GM12874 (cell line): ENCODE results near the gene COL20A1.

ENCODE experiments used
- TF ChIP-seq, protein P1 (sequence below): IDR thresholded peaks from 2 replicates; pipeline ENCODE4 v1.5.1; 2011; ENCODE audit warnings: low read depth, mild to moderate bottlenecking, control low read depth, low read length, moderate library complexity; ENCODE audit not compliant: insufficient read depth

Gene COL20A1

DNA sequence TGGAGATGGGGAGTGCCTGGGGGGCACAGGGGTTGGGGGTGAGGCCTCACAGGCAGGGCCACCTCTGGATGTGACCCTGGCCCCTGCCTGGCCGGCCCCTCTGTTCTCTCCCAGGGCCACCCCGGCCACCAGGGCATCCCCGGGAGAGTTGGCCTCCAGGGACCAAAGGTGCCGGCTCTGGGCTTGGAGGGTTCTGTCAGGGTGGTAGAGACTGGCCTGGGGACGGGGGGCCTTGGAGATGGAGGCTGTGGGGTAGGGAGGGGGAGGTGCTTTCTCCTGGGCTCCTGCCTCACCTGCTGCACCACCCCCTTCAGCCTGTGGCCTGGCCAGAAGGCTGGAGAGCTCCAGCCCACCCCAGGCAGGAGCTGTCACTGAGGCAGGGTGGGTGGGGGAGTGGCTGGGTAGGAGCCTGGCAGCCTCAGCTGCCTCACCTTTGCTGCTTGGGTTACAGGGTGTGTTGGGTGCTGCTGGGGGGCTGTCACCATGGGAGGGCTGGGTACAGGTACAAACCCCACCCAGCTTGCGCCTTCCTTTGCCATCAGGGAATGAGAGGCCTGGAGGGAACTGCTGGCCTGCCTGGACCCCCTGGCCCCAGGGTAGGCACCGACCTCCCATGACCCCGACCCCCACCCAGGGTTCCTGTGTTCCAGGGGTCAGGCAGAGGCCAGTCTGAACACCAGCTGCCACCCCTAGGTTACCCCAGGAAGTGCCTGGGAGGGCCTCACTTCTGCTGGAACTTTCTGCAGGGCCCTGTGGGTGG is 32.7 kb downstream of the COL20A1 start:
- TF ChIP-seq, protein P1, sequence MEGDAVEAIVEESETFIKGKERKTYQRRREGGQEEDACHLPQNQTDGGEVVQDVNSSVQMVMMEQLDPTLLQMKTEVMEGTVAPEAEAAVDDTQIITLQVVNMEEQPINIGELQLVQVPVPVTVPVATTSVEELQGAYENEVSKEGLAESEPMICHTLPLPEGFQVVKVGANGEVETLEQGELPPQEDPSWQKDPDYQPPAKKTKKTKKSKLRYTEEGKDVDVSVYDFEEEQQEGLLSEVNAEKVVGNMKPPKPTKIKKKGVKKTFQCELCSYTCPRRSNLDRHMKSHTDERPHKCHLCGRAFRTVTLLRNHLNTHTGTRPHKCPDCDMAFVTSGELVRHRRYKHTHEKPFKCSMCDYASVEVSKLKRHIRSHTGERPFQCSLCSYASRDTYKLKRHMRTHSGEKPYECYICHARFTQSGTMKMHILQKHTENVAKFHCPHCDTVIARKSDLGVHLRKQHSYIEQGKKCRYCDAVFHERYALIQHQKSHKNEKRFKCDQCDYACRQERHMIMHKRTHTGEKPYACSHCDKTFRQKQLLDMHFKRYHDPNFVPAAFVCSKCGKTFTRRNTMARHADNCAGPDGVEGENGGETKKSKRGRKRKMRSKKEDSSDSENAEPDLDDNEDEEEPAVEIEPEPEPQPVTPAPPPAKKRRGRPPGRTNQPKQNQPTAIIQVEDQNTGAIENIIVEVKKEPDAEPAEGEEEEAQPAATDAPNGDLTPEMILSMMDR: no peak

DNA sequence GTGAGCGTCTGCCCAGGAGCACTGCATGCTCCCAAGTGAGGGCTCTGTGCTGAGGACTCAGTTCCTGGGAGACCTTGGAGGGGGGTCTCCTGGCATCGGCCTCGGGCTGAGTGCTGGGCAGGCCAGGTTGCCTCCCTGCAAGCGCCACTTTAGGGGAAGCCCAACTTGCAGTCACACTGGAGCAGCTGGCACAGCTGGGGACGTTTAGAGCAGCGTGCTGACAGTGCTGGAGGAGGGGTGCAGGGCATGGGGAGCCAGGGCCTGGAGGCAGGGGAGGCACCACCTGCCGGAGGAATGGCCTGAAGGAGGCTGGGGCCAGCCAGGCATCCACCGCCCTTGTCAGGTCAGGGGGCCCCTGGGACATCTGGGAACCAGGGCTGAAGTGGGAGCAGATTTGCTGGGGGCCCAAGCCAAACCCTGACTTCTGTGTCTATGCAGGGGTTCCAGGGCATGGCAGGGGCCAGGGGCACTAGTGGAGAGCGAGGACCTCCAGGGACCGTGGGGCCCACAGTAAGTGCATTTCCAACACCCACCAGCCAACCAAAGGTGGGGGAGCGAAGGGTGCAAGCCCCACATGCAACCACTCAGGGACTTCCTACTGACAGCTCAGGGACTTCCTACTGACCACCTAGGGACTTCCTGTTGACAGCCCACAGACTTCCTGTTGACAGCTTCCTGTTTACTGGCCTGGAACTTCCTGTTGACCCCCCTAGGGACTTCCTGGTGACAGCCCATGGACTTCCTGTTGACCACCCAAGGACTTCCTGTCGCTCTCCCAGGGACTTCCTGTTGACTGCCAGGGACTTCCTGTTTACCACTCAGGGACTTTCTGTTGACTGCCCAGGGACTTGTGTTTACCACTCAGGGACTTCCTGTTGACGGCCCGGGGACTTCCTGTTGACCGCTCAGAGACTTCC is 33.6 kb downstream of the COL20A1 start:
- TF ChIP-seq, protein P1: no peak

DNA sequence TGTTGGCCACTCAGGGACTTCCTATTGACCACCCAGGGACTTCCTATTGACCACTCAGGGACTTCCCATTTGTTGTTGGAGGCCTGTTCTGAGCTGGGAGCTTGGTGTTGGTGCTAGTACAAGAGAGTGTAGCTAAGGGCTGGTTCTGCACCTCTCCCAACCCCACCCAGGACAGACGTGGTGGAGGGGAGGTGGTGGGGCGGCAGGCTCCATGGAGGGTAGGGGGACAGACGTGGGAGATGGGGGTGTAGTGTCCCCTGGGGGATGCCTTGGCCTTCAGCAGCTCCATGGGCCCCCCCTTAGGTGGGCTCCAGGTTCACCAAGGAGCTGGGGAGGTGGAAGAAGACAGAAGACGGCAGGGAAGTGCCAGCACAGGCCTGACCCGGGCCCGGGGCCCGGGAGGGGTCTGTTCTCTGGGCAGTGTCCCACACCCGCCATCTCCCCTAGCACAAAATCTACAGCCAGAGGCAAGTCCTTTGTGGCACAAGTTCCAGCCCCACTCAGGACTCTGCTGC is 34.3 kb downstream of the COL20A1 start:
- TF ChIP-seq, protein P1: no peak

DNA sequence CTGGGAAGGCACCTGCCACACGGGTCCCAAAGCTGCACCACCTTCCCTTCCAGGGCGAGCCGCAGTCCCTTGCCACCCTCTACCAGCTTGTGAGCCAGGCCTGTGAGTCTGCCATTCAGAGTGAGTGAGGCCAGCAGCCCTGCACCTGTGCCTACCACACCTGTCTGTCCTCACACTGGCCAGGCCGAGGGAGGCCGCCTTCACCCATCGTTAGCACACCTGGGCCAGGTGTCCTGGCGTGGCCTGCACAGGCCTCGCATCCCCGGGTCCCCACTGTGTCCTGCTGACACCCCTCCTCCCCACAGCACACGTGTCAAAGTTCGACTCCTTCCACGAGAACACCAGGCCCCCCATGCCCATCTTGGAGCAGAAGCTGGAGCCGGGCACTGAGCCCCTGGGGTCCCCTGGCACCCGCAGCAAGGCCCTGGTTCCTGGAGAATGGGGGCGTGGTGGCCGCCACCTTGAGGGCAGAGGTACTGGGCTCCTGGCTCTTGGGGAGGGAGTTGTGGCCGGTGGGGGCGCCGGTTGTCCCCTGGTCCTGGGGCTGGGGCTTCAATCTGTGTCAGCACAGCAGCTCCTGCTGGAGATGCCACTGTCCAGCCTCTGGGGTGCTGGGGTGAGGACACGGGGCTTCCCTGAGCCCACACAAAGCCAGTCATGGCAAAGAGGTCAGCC is 35.2 kb downstream of the COL20A1 start:
- TF ChIP-seq, protein P1: no peak

DNA sequence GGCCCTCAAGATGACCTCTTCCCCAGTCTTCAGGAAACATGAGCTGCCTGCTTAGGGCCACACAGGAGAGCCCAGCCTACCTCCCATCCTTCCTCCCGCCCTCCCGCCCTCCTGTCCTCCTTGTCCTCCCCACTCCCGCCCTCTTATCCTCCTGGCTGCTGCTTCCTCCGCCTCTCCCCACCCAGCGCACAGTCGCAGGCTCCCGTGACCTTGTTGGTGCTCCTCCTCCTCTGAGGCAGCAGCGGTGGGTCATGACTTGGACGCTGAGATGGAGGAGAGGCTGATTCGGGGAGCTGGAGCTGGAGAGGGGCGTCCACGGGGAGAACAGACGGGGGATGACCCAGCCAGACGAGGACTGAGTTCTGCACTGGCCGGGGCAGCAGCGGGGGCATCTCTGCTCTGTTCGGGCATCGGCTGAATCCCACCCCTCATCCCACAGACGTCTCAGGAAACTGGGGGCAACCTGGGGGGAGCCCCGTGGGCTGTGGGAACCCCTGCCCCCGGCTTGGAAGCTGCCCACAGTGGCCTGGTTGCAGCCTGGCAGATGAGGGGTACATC is 35.8 kb downstream of the COL20A1 start:
- TF ChIP-seq, protein P1: no peak

DNA sequence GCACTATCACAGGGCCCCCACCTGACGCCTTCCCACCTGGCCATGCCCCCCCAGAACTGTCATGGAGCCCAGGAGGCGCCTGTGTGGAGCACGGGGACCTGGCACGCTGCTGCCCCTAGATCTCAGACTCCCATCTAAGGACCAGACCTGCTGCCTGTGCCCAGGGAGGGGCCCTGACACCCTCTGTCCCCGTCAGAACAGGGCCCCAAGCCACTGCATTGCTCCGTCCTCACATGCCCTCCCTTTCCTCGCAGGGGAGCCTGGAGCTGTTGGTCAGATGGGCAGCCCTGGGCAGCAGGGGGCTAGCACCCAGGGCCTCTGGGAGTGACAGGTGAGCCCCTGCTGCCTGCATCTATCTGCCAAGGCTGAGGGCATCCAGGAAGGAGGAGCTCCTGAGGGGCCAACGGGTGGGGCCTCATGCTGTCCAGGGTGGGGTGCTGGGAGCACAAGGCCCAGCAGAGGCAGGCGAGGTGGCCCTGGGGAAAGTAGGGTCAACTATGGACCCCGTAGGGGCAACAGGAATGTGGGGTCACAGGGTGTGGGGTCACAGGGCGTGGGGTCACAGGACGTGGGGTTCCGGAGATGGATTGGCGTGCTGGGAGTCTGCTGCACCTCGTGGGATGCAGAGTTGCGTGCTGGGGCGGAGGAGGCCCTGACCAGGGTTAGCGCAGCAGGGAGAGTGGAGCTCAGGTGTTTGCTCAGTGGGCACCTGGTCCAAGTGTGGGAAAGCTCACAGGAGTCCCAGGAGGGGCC is 36.5 kb downstream of the COL20A1 start:
- TF ChIP-seq, protein P1: no peak
